ENCODE measurements around the gene IFI30. TPM values are rescaled to one million over a fixed set of nuclear protein-coding genes. Genes with fewer than 3 reads are reported as not detected.
"Not testable (repeated sequence)": the region's sequence is repeated elsewhere in the genome, so short reads cannot be mapped to it uniquely, and the experiment has no call there.

Gene IFI30
- total RNA-seq, 1 donor from 2014 or later, result 52.7 TPM

DNA sequence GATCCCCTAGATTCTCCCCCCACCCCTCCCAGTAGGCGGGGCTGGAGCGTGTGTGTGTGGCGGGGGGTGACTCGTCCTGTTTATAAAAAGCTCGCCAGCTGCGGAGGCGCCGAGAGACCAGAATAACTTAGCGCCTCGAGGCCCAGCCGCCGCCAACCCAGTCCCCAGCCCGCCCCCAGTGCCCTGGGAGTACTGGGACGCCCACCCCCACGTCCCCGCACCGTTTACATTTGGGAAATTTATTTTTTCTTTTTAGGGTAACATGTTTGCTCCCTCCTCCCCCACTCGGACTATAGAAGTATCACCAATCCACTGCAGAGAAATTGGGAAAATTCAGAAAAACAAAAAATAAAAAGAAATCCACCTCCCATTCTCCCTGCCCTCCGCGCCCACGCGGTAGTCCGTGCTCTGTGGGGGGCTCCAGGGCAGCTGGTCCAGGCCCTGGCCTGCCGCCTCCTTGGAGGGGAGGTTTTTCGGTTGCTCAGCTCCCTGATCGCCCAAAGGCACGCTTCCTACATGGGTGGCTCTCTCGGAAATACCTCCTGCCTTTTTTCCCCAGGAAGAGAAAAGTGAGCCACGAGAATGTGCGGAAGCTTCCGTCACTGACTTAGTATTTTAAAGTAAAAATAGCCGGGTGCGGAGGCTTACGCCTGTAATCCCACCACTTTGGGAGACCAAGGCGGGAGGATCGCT is 31.7 kb downstream of the IFI30 start:
- Mint-ChIP-seq H3K27ac (peak overlapping the region; percentile 95), H3K36me3 (ENCODE audit: low read depth) (peaks cover 9% of the 10 kb centered on the region), H3K4me3 (peak overlapping the region; percentile 84), H3K27me3 (peaks cover 5% of the 10 kb centered on the region), H3K4me1 (peaks cover 21% of the 10 kb centered on the region), H3K9me3 (no peaks in the 10 kb centered on the region)
- peak; percentile 87 for DNase-seq
- intact Hi-C loops (cut with micrococcal nuclease), result loop anchor here (2.0 kb wide), 2 partner anchors 19 to 73 kb away; no protein-coding TSS in a partner anchor

DNA sequence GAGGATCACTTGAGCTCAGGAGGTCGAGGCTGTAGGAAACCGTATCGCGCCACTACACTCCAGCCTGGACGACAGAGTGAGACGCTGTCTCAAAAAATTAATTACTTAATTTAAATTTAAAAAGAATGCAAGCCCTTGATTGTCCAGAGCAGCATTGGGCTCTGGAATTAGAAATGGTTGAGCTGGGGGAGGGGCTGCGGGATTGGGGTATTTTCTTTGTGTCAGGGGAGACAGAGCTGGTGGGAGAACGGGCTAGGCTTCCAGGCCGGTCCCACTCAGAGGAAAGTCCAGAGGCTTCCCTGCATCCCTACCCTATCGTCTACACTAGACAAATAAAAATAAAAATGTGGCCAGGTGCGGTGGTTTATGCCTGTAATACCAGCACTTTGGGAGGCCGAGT is 32.4 kb downstream of the IFI30 start:
- H3K4me3 Mint-ChIP-seq, result no peak overlapping the region
- H3K9me3 Mint-ChIP-seq, result no peaks in the 10 kb centered on the region
- no peak overlapping the region for H3K27ac Mint-ChIP-seq
- no peak for DNase-seq
- H3K4me1 Mint-ChIP-seq, result peaks cover 21% of the 10 kb centered on the region
- intact Hi-C loops (cut with micrococcal nuclease), result no loop called here
- peaks cover 5% of the 10 kb centered on the region for H3K27me3 Mint-ChIP-seq
- H3K36me3 Mint-ChIP-seq (ENCODE audit: low read depth), result peaks cover 8% of the 10 kb centered on the region

DNA sequence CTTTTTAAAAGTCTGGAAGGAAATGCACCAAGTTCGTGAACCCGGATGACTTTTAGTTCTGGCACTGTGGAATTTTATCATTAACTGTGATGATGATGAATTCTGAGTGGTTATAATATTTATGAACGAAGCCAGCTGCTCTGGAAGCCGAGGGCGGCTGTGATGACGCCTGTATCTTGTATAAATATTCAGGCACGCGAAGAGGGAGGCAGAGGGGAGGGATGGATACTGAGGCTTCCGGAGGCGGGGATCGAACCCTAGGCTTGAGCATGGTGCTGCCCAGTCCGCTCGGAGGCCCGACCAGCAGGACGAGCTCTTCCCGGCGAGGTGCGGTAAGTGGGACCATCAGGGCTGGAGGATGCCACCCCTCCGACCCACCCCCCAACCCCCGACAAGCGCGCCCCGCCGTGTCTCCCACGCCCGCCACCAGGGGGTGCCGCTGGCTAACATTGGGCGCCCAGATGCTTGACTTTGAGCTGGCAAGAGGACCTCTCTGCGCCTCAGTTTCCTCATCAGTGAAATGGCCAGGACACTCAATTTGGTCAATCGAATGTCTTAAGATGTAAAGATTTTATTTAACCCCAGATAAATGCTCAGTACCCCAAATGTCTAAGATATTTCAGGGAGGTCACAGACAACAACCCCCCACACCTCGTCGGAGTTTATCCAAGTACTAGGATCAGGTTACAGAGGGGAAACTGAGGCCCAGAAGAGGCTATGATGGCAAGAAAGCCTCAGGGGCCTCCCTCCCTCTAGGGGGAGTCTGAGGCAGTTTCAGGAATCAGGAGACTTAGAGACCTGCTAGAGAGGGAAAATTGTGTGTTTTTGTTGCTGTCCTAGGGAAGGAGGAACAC is 34.7 kb downstream of the IFI30 start:
- Mint-ChIP-seq H3K4me1 (peaks cover 6% of the 10 kb centered on the region), H3K27ac (no peak overlapping the region), H3K9me3 (no peaks in the 10 kb centered on the region), H3K27me3 (peaks cover 5% of the 10 kb centered on the region), H3K4me3 (no peak overlapping the region), H3K36me3 (ENCODE audit: low read depth) (no peaks in the 10 kb centered on the region)
- intact Hi-C loops (cut with micrococcal nuclease), result loop anchor here (1.0 kb wide), 1 partner anchor 43 kb away; no protein-coding TSS in a partner anchor
- peak; percentile 88 for DNase-seq

DNA sequence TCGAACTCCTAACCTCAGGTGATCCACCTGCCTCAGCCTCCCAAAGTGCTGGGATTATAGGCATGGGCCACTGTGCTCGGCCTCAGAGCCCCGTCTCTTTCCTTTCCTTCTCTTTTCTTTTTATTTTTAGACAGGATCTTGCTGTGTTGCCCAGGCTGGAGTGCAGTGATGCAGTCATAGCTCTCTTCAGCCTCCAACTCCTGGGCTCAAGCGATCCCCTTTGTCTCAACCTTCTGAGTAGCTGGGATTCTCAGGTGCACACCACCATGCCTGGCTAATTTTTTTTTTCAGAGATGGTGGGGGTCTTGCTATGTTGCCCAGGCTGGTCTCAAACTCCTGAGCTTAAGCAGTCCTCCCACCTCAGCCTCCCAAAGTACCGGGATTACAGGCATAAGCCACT is 36.3 kb downstream of the IFI30 start:
- H3K36me3 Mint-ChIP-seq (ENCODE audit: low read depth); H3K4me3 Mint-ChIP-seq; H3K4me1 Mint-ChIP-seq; H3K9me3 Mint-ChIP-seq; H3K27ac Mint-ChIP-seq; intact Hi-C loops (cut with micrococcal nuclease); H3K27me3 Mint-ChIP-seq; DNase-seq: not testable (repeated sequence)

DNA sequence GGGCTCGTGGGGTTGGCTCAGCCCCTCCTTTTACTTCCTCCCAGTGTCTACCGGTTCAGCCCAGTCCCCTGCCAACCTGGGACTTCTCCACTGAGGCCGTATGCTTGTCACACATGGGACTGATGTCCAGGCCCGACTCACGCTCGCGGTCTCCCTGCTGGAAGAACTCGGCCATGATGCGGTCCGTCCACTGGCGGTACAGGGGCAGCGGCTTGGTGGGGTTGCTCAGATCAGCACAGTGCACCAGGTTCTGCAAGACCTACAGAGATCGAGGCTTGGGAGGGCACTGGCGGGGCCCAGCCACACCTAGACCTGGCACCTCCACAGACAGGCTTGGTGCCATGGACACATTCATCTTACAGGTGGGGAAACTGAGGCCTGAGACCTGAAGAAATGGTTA is 38.1 kb downstream of the IFI30 start:
- H3K27ac Mint-ChIP-seq, result no peak overlapping the region
- H3K27me3 Mint-ChIP-seq, result peaks cover 10% of the 10 kb centered on the region
- intact Hi-C loops (cut with micrococcal nuclease), result no loop called here
- no peaks in the 10 kb centered on the region for H3K36me3 Mint-ChIP-seq (ENCODE audit: low read depth)
- H3K4me1 Mint-ChIP-seq, result peaks cover 5% of the 10 kb centered on the region
- no peaks in the 10 kb centered on the region for H3K9me3 Mint-ChIP-seq
- no peak for DNase-seq
- no peak overlapping the region for H3K4me3 Mint-ChIP-seq

DNA sequence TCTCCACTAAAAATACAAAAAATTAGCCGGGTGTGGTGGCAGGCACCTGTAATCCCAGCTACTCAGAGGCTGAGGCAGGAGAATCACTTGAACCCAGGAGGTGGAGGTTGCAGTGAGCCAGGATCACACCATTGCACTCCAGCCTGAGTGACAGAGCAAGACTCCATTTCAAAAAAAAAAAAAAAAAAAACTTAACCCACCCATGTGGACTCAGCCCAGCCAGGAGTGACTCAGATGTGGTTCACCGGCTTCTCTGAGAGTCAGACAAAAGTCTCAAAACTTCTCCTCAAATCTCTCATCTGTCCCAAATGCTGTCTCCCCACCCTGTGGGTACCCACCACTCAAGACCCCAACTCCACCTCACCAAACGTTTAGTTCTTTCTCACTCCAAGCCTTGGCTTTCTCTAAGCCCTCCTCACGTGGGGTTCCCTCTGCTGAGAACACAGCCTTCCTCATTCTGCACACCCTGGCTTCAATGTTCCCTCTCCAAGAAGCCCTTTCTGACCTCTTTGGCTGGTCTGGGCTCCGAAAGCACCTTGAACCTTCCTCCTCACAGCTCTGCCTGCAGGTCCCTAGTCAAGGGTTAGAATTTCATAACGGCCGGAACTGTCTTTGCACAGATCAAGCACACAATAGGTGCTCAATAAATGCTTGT is 41.3 kb downstream of the IFI30 start:
- no peak for DNase-seq
- H3K4me1 Mint-ChIP-seq, result peaks cover 5% of the 10 kb centered on the region
- H3K9me3 Mint-ChIP-seq, result no peaks in the 10 kb centered on the region
- H3K4me3 Mint-ChIP-seq, result no peak overlapping the region
- no peaks in the 10 kb centered on the region for H3K36me3 Mint-ChIP-seq (ENCODE audit: low read depth)
- H3K27ac Mint-ChIP-seq, result no peak overlapping the region
- intact Hi-C loops (cut with micrococcal nuclease), result no loop called here
- peaks cover 8% of the 10 kb centered on the region for H3K27me3 Mint-ChIP-seq

DNA sequence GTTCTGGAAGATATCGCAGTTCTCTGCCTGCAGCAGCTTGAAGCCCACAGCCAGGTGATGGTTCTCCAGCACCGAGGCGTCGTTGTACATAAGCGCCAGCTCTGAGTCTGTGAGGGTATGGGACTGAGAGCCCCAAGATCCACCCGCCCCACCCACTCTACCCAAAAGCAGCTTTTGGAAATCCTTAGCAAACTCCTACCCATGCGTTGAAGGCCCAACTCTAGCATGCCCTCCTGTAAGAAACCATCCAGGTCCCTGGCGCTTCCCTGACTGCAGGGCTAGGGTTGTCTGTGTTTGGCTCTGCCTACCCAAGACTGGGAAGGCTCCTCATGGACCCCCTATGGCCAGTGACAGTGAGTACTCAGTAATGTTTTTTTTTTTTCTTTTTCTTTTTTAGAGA is 43.2 kb downstream of the IFI30 start:
- intact Hi-C loops (cut with micrococcal nuclease), result no loop called here
- H3K9me3 Mint-ChIP-seq, result no peaks in the 10 kb centered on the region
- H3K4me3 Mint-ChIP-seq, result no peak overlapping the region
- H3K36me3 Mint-ChIP-seq (ENCODE audit: low read depth), result no peaks in the 10 kb centered on the region
- peaks cover 7% of the 10 kb centered on the region for H3K4me1 Mint-ChIP-seq
- no peak for DNase-seq
- H3K27me3 Mint-ChIP-seq, result peaks cover 15% of the 10 kb centered on the region
- no peak overlapping the region for H3K27ac Mint-ChIP-seq

DNA sequence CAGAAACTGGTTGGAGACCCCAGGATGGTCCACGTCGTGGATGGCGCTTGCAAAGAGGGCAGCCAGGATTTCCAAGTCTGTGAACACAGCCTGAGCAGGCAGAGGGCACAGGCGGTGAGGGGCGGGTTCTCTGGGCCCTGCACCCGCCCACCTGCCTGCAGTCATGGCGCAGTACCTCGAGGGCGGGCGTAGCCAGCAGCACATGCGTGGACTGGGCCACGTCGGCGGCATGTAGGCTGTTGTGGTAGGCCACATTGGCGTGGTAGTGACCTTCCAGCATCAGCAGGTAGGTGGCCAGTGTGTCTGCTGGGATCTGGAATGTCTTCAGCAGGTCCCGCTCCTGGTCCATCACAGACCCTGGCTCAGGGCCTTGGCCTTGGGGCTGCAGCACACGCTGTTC is 44.5 kb downstream of the IFI30 start:
- Mint-ChIP-seq H3K27me3 (peaks cover 18% of the 10 kb centered on the region), H3K4me1 (peaks cover 7% of the 10 kb centered on the region), H3K9me3 (no peaks in the 10 kb centered on the region), H3K36me3 (ENCODE audit: low read depth) (no peaks in the 10 kb centered on the region), H3K4me3 (no peak overlapping the region), H3K27ac (no peak overlapping the region)
- intact Hi-C loops (cut with micrococcal nuclease), result no loop called here
- DNase-seq, result no peak

DNA sequence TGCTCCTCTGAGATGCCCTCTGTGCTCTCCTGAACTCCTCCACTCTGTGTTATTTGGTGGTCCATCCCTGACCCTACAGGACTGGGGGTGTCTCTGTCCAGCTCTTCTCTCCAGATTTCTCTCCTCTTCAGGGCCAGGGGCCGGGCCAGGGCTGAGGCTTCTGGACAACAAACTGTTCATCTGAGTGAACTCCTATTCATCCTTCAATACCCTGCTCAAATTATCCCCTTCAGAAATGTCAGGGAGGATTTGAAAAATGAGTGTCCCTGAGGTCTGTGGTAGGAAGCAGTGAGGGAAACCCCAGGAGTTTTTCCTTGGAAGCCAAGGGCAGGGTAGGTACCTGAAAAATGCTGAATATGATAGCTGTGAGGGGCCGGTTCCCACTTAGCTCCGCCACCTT is 45.0 kb downstream of the IFI30 start:
- intact Hi-C loops (cut with micrococcal nuclease), result no loop called here
- H3K9me3 Mint-ChIP-seq, result no peaks in the 10 kb centered on the region
- H3K36me3 Mint-ChIP-seq (ENCODE audit: low read depth), result no peaks in the 10 kb centered on the region
- peaks cover 7% of the 10 kb centered on the region for H3K4me1 Mint-ChIP-seq
- H3K27ac Mint-ChIP-seq, result no peak overlapping the region
- peaks cover 19% of the 10 kb centered on the region for H3K27me3 Mint-ChIP-seq
- no peak overlapping the region for H3K4me3 Mint-ChIP-seq
- no peak for DNase-seq

DNA sequence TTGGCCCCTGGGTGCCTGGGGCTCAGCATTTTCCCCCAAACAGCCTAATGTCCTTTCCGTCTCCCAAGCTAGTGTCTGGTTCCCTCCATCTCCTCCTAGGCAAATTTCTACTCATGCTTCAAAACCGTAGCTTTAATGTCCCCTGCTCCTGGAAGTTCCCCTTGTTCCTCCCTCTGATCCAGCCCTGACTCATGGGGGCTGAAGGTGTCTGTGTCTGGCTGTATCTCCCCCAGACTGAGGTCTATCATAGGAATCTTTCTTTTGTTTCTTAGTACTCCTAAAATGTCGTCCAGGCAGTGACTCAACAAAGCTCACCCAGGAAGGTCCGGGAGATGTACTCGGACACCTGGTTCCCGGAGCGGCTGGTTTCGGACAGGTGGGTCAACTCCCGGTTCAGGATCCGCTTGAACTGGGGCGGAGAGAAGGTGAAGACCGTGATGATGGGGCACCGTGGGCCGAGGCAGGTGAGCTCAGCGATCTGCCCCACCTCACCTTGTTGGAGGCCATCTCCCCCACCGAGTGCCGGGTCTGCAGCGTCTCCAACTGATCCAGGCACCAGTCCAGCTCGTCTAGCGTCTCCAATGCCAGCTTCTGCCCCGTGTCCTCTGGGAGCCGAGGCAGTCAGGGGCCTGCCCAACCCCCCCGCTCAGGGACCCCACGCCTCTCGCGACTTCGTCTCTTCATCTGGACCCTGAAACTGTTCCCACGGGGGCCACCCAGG is 46.5 kb downstream of the IFI30 start:
- no peak overlapping the region for H3K4me3 Mint-ChIP-seq
- H3K9me3 Mint-ChIP-seq, result no peaks in the 10 kb centered on the region
- no peak for DNase-seq
- peaks cover 12% of the 10 kb centered on the region for H3K4me1 Mint-ChIP-seq
- intact Hi-C loops (cut with micrococcal nuclease), result no loop called here
- peaks cover 2% of the 10 kb centered on the region for H3K36me3 Mint-ChIP-seq (ENCODE audit: low read depth)
- H3K27ac Mint-ChIP-seq, result no peak overlapping the region
- peaks cover 25% of the 10 kb centered on the region for H3K27me3 Mint-ChIP-seq

DNA sequence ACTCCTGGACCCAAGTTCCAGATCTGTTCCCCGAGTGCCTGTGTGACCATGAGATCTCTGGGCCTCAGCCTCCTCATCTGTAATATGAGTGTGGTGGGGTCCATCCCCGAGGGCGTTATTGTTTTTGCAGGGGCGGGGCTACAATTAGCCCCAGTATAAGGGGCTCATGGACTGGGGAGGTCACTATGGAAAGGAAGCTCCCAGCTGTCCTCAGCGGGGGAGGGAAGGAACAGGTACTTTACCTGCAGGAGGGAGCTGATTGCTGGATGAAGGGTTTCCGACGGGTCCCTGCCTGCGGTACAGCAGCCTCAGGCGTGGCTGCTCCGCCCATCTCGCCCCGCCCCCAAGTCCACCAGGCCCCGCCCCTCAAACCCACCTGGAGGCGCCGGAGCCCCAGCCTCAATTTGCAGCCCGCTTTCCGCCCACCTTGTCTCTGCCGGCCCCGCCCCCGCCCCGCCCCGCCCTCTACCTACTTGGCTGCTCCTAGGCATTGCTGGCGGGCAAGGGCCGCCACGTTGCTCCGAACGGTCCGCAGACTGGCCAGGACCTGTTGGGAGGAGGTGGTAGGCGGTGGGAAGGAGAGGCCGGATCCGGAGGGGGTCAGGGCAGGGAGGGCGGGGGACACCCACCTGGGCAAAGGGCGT is 47.1 kb downstream of the IFI30 start:
- Mint-ChIP-seq H3K9me3 (no peaks in the 10 kb centered on the region), H3K36me3 (ENCODE audit: low read depth) (peaks cover 2% of the 10 kb centered on the region), H3K27ac (no peak overlapping the region), H3K4me1 (peaks cover 11% of the 10 kb centered on the region), H3K4me3 (no peak overlapping the region), H3K27me3 (peaks cover 30% of the 10 kb centered on the region)
- intact Hi-C loops (cut with micrococcal nuclease), result no loop called here
- no peak for DNase-seq

DNA sequence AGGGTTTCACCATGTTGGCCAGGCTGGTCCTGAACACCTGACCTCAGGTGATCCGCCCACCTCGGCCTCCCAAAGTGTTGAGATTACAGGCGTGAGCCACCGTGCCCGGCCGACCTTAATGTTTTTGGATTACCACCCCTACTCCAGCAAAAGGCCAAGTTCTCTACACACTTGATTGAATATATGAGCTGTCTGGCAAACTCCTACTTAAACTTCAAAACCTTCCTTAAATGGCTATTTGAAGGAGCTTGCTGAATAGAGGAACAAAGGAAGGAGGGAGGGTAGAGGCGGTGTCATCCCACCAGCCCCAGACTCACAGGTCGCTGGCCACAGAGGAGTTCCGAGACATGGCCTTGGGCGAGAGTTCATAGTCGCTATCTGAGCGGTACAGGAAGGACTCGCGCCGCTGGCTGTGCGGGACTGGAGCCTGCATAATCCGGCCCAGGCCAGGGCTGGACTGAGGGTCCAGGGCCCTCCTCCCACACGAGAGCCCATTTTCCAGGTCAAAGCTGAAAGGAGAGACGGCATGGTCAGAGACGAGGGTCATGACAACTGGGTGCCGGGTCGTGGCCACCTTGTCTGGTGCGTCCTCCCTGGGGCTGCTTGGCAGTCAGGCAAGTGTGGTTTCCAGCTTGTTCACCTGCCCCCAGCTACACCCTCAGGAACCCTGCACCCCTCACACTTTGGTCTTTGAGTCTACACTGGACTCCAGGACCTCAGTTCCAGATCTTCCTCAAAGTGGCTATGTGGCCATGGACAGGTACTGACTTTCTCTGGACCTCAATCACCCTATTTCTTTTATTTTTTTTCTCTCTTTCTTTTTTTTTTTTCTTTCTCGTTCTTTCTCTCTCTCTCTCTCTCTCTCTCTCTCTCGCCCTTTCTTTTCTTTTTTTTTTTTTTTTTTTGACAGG is 48.5 kb downstream of the IFI30 start:
- Mint-ChIP-seq H3K36me3 (ENCODE audit: low read depth) (peaks cover 2% of the 10 kb centered on the region), H3K27ac (no peak overlapping the region), H3K4me1 (peaks cover 12% of the 10 kb centered on the region), H3K27me3 (peaks cover 39% of the 10 kb centered on the region), H3K4me3 (no peak overlapping the region), H3K9me3 (no peaks in the 10 kb centered on the region)
- DNase-seq, result no peak
- intact Hi-C loops (cut with micrococcal nuclease), result no loop called here
